ENCODE measurements around the gene FADS1. TPM values are rescaled to one million over a fixed set of nuclear protein-coding genes. Genes with fewer than 3 reads are reported as not detected.
A peak's percentile ranks its signal among the peaks of the same experiment; 100 is the strongest.

The FADS1 gene
- polyA plus RNA-seq, 10 donors = 17.4 to 32.3 (median 23.3) TPM

GRCh38 chr11:61828629-61829407 is 12.0 kb upstream of the FADS1 start:
- peak in 2 of 3 donors; percentile 49 to 83 for DNase-seq

GRCh38 chr11:61828379-61828628 is 11.5 kb upstream of the FADS1 start:
- DNase-seq = no peak

- DNase-seq = peak; percentile 95 to 99 (median 97)
Observed at GRCh38 chr11:61827571-61828378, 11.0 kb upstream of the FADS1 start, which contains the start of gene FADS2. Gene FADS2, plus strand, starts transcription at chr11:61828300. Its CDS starts 91 bp downstream, at chr11:61828391.

GRCh38 chr11:61826930-61827570 is 10.2 kb upstream of the FADS1 start:
- no peak for DNase-seq

- DNase-seq = no peak
Observed at GRCh38 chr11:61820174-61820573, 3.4 kb upstream of the FADS1 start.

- no peak for DNase-seq
Observed at GRCh38 chr11:61817471-61818202, 834 bp upstream of the FADS1 start.

- DNase-seq = peak; percentile 40 to 87 (median 60)
Observed at GRCh38 chr11:61815790-61816735, 740 bp downstream of the FADS1 start.

- peak; percentile 92 to 98 (median 97) for DNase-seq
Observed at GRCh38 chr11:61814958-61815789, 1.6 kb downstream of the FADS1 start.

- DNase-seq = peak in 1 of 3 donors; percentile 17
Observed at GRCh38 chr11:61814247-61814957, 2.4 kb downstream of the FADS1 start.

- no peak for DNase-seq
Observed at GRCh38 chr11:61812736-61813411, 3.9 kb downstream of the FADS1 start.

- DNase-seq = no peak
Observed at GRCh38 chr11:61811831-61812230, 5.0 kb downstream of the FADS1 start.

- no peak for DNase-seq
Observed at GRCh38 chr11:61810671-61811175, 6.1 kb downstream of the FADS1 start.

GRCh38 chr11:61806785-61807184 is 10.0 kb downstream of the FADS1 start:
- DNase-seq = no peak

GRCh38 chr11:61805146-61805545 is 11.7 kb downstream of the FADS1 start:
- no peak for DNase-seq

GRCh38 chr11:61803889-61804647 is 12.7 kb downstream of the FADS1 start:
- no peak for DNase-seq

GRCh38 chr11:61802605-61803004 is 14.2 kb downstream of the FADS1 start:
- no peak for DNase-seq
